NCI-H748 treated with DMSO at 0.1 percent for 48 hours (cell line): Measurements from ENCODE around the gene GDPD1.
"Not testable (repeated sequence)": the region's sequence is repeated elsewhere in the genome, so short reads cannot be mapped to it uniquely, and the experiment has no call there.

Source experiments
- DNase-seq: peaks from one replicate; lab custom pipeline; 2025; lab: John Stamatoyannopoulos, UW

GDPD1 gene

DNA sequence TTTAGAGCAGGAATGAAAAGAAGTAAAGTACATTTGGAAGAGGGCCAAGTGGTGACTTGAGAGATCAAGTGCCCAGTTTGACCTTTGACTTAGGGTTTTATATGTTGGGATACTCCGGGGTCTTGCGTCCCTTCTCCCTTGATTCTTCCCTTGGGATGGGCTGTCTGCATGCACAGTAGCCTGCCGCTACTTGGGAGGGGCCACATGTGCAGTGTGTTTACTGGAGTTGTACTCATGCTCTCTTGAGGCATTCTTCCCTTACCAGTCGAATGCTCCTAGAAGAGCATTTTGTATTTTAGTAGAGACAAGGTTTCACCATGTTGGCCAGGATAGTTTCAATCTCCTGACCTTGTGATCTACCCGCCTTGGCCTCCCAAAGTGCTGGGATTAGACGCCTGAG, 23.8 kb downstream of the GDPD1 start:
- DNase-seq, result no peak

DNA sequence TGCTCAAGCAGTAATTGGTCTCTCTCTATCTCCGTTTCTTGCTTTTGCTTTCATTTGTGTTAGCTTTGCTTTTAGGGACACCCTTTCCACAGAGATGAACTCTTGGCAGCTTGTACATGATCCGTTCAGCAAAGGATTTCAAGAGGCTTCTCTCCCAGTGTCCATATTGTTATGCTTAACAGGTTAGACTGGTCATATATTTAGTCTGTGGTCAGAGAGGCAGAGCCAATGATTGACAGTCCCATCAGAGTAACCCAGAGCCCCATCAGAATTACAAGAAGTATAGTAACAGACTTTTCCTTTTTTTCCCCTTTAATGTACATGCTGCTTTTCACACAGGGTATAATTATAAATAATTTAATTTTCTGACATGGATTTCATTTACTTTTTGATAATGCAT, 34.4 kb downstream of the GDPD1 start:
- no peak for DNase-seq

DNA sequence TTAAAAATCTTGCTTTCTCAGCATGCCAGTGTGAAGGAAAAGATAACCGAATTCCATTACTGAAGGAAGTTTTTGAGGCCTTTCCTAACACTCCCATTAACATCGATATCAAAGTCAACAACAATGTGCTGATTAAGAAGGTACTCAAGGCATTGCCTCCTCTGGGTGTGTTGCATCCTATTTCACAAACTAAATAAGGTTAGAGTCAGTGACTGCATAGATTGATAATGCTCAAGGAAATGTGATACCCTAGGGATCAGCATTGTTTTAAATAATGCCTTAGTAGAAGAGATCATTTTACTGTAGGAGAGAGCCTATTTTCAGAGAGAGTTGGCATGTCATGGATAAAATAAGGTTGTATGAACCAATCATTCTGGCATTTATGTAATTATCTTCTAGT, 36.8 kb downstream of the GDPD1 start:
- no peak for DNase-seq

DNA sequence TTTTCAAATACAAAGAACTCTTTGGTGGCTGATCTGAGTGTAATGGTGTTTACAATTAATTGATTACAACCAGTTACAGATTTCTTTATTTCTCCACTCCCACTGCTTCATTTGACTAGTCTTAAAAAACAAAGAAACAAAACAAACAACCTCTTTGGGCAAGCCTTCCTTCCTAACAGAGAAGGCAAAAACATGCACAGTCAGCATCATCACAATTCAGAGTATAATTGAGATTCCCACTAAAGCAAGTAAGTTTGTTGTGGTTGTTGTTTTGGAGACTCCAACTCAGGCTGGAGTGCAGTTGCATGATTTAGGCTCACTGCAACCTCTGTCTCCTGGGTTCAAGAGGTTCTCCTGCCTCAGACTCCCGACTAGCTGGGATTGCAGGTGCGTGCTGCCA, 40.4 kb downstream of the GDPD1 start:
- no peak for DNase-seq

DNA sequence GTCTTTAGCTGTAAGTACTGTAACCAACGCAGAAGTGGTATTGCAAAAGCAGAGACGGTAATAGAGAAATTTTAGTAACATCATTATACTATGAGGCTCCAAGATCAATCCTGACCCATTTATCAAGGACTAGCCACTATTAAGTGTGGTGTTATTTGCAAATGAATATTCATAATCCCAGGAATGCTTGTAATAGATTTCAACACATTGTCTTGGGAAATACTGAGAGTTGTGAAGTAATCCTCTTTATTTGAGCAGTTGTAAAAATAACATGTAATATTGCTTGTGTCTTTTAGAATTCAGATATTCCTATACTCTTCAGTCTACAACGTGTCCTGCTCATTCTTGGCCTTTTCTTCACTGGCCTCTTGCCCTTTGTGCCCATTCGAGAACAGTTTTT, 46.4 kb downstream of the GDPD1 start:
- DNase-seq, result no peak

DNA sequence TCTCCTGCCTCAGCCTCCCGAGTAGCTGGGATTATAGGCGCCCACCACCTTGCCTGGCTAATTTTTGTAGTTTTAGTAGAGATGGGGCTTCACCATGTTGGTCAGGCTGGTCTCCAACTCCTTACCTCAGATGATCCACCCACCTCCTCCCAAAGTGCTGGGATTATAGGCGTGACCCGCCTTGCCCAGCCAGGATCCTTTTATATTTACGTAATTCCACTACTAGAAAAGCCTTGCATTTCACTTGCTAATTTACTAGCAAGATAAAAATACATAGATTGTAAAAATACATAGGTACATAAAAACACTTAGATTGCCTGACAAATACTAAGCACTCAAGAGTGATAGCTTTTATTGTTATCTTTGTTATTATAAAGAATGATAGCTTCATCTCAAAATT, 47.5 kb downstream of the GDPD1 start:
- no peak for DNase-seq

DNA sequence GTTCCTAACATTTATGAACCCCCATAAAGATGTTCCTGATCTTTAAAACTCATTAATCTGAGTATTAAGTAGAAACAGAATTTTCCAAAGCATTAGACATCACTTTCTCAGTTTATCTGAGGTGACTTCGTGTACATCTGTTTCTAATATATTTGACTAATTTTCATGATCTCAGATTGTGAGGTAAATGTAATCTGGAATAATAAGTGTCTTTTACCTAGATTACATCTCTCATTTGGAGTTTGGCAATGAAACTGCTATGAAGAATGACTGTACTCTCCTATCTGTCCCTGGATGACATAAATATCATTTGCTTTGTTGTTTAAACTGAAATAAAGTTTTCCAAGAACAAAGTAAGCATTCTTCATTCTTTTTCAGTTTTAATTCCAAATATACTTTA, 55.3 kb downstream of the GDPD1 start:
- no peak for DNase-seq

DNA sequence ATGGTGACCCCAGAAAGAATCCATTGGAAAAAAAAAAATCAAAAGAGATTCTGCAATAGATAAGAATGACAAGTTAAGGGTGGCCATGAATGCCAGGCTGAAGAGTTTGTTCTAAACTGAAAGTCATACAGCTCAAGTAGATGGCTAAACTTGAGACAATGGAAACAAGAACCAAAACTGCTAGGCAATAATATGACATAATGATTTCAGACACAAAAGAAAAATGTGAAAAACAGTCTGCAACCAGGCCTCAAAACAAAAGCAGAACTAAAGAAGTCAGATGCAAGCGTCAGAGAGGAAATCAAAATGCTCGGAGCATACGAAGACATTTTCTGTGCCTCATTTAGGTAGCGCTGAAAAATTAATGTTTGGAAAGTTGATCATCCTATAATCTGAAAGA, 56.7 kb downstream of the GDPD1 start:
- no peak for DNase-seq

DNA sequence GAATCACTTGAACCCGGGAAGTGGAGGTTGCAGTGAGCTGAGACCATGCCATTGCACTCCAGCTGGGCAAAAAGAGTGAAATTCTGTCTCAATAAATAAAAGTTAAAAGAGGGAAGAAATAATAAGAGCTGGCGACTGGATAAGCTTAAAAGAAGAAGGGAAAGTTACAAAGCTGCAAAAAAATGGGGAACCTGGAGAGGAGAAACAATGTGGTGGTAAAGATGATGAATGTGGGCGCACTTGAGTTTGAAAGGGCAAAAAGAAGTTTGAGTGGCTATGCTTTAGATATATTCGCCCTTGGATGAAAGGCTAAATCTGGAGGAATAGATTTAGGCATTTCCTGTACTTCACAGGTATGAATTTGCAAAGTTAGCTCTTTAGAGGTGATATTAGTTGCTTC, 58.1 kb downstream of the GDPD1 start:
- no peak for DNase-seq

DNA sequence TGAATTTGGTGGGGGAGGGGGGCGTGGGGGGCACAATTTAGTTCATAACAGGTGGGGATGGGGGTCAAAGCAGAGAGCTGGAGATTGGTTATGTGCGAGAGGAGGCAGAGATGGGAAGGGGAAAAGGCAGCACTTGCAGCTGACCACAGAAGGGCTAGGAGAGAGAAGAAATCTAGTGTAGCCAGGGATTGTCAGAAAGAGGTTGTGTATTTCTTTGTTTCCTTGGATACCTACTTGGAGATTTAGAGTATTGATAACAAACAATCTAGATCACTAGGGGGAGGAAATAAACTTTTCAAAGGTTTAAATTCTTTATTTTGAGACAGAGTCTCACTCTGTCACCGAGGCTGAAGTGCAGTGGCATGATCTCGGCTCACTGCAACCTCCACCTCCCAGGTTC, 64.0 kb downstream of the GDPD1 start:
- no peak for DNase-seq

DNA sequence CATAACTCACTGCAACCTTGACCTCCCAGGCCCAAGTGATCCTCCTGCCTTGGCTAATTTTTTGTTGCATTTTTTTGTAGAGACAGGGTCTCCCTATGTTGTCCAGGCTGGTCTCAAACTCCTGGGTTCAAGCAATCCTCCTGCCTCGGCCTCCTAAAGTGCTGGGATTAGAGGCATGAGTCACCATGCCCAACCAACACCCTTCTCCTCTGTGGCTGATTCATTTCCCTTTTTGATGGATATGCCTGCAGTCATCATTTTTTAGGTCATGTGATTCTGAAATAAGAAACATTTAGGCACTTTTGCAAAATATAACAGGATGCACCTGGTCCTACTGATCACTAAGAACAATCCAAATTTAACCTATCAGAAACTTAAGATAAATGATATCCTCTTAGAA, 67.1 kb downstream of the GDPD1 start:
- DNase-seq, result no peak

DNA sequence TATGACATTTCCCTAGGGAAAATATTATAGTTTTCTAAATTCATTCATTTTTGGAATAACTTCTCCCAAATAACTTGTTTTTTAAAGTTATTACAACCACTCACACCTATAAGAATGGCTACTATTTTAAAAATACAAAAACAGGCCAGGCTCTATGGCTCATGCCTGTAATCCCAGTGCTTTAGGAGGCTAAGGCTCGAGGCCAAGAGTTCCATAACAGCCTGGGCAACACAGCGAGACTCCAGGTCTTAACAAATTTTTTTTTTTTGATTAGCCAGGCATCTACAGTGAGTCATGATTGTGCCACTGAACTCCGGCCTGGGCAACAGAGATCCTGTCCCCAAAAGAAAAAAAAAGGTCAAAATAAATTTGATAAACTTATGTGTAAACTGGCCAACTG, 67.6 kb downstream of the GDPD1 start:
- DNase-seq, result no peak

DNA sequence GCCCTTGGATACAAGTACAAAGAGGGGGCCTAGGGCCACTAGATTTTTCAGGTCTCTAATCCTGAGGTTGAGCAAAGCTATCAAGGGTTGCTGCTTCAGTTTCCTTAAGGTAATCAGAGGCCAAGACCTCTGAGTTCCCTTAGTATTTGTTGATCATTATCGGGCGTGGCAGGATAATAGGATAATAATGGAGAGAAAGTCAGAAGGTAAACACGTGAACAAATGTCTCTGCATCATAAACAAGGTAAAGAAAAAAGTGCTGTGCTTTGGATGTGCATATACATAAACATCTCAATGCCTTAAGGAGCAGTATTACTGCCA, 69.6 kb downstream of the GDPD1 start:
- DNase-seq, result no peak

DNA sequence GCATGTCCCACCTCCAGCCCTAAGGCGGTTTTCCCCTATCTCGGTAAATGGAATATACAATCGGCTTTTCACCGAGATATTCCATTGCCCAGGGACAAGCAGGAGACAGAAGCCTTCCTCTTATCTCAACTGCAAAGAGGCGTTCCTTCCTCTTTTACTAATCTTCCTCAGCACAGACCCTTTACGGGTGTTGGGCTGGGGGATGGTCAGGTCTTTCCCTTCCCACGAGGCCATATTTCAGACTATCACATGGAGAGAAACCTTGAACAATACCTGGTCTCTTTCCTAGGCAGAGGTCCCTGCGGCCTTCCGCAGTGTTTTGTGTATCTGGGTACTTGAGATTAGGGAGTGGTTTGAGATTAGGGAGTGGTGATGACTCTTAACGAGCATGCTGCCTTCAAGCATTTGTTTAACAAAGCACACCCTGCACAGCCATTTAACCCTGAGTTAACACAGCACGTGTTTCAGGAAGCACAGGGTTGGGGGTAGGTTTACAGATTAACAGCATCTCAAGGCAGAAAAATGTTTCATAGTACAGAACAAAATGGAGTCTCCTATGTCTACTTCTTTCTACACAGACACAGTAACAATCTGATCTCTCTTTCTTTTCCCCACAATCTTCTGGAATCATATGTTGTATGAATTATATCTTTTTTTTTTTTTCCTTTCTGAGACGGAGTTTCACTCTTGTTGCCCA, 70.1 kb downstream of the GDPD1 start:
- DNase-seq, result peak; percentile 33

DNA sequence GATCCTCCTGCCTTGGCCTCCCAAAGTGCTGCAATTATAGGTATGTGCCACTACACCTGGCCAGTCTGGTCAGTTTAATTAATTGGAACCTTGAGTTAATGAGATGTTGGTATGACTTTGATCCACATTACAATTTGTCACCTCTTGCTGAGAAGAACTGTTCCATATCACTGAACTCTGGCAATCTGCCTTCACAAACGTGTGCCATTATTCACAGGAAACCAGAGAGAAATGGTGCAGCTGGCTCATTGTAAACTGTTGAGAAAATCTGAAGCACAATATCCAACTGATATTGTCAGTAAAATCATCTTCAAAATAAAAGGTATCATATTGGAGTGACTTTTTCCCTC, 71.8 kb downstream of the GDPD1 start:
- no peak for DNase-seq

DNA sequence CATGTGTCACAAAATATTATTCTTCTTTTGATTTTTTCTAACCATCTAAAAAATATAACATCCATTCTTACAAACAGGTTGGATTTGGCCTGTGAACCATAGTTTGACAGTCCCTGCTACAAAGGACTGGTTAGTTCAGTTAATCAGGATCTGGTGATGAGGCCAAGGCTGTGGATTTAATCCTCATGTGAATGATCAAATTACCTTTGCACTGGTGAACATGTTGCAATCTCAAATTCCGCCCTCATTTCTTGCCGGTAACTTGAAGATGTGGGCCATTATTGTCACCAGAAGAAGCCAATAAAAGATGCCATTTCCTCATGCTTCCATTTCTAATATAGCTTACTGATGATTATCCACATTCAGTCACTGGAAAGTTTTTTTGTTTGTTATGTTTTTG, 75.9 kb downstream of the GDPD1 start:
- DNase-seq, result no peak

DNA sequence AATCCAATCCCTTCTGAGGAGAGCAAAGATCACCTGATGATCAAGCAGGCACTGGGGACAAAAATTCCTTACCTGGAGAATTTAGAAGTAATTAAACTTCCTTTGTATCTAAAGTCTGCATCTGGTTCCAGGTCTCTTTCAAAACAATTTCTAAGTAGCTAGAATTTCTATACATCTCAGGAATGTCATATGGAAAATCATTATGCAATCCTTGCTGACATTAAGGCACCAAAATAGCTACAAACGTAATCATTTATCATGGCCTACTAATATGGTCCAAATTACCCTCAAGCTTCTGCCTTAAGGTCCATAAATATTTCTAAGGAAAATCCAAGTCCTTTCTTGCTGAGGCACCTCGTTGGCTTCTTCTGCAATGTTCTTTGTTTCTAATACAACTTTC, 78.2 kb downstream of the GDPD1 start:
- DNase-seq, result no peak

DNA sequence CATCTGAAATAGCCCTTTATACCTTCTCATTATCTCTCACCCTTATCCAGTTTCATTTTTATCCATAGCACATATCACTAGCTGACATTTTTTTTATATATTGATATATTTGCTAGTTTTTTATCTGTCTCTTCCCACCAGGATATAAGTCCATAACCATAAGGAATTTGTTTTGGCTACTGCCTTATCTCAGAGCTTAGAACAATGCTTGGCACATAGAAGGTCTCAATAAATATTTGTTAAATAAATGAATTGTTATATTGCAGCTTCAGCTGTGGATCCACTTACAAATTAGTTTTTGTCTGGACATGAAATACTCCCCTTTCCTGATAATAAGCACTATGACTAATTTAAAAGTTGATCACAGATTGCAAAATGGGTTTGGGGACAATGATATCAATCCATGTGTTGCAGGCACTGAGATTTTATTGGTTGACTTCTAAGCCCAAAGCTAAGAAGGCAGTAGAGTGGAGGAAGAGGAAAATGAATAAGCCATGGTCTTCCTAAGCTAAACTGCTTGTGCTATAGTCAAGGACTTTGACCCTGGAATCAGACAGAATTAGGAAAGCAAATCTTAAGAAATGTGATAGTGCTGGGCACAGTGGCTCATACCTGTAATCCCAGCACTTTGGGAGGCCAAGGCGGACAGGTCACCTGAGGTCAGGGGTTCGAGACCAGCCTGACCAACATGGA, 79.2 kb downstream of the GDPD1 start:
- DNase-seq, result no peak

DNA sequence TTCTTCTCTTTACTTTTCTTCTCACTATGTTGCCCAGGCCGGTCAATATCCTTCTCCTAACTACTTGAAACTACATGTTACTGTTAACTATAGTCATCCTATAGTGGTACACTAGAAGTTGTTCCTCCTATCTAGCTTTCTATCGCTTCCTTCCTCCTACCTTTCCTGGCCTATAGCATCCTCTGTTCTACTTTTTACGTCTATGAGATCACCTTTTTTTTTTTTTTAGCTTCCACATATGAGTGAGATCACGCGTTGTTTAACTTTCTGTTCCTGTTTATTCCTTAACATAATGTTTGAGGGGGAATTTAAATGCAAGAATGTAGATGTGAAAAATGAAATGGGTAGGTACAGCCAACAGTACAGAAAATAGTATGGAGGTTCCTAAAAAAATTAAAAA, 80.6 kb downstream of the GDPD1 start:
- DNase-seq, result no peak

DNA sequence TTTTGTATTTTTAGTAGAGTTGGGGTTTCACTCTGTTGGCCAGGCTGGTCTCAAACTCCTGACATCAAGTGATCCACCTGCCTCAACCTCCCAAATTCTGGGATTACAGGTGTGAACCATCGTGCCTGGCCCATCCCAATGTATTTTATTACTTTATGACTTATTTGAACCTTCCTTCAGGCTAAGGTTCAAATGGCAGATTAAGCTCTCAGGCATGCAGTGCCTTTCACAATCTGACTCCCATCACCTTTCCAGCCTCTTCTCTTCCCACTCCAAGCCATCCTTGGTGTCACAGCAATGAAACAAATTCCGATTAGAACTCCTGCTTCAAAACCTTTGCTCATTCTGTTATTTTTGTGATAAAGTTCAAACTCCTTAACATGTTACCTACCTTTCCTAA, 84.5 kb downstream of the GDPD1 start:
- no peak for DNase-seq

DNA sequence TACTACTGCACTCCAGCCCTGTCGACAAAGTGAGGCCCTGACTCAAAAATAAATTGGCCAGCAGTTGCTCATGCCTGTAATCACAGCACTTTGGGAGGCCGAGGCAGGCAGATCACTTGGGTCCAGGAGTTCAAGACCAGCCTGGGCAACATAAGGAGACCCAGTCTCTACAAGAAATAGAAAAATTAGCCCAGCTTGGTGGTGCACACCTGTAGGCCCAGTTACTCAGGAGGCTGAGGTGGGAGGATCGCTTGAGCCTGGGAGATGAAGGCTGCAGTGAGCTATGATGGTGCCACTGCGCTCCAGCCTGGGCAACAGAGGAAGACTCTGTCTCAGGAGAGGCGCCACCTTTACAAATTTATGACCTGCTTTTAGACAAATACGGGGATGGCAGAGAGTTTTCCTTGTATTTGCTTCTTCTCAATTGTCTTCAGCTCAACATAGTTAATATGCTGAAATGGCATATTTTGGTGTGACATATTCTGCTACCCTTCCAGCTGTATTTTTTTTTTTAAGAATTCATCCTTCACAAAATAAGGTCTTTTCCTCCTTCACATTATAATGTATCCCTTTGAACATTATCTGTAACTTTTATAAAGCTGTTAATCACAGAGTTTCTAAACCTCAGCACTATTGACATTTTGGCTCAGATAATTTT, 90.1 kb downstream of the GDPD1 start:
- DNase-seq, result no peak

DNA sequence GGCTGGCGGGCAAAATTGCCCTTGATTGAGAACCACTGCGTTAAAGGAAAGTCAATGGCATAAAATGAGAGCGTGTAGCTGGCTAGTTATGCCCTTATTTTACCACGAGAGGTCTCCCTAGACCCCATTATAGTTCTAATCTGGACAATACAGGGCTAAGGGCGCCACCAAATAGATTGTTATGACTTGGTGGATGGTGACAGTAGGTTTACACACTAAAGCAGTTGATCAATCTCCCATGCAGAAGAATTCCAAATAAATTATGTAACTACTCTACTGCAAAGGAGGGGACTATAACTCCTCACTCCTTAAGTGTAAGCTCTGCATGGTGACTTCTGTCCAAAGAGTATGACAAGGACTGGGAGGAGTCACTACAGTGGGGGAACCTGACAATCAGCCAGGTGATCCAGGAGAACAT, 90.7 kb downstream of the GDPD1 start:
- peak; percentile 71 for DNase-seq

DNA sequence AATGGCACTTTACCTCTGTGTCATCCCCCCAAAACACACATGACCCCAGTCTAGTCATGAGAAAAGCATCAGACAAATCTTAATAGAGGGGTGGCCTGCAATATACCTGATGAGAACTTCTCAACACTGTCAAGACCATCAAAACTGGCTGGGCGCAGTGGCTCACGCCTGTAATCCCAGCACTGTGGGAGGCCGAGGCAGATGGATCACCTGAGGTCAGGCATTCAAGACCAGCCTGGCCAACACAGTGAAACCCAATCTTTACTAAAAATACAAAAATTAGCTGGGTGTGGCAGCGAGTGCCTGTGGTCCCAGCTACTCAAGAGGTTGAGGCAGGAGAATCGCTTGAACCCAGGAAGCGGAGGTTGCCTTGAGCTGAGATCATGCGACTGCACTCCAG, 91.2 kb downstream of the GDPD1 start:
- DNase-seq, result not testable (repeated sequence)

DNA sequence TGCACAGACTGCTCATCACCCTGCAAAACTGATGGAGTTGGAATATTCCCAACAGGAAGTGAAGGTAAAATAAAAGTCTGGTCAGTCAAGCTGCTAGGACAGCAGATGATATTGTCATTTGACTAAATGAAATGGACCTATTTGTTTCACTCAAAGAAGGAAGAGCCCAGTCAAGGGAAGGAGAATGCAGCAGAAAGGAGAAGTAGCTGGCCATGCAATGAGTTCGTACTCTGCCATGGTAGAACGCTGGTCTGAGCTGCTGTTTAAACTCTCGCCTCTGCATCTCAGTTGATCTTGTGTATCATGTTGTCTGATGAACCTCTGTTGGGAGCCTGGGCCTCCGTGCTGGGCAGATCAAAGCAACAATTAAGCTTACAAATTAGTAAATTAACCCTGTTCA, 95.6 kb downstream of the GDPD1 start:
- DNase-seq, result no peak
